Activated CD8-positive, alpha-beta memory T cell treated with anti-CD3 and anti-CD28 coated beads, Interleukin-2, amount 50 U/mL, for 4 hours (primary cell): ENCODE data around the gene GRID2IP.
"Not testable (repeated sequence)": the region's sequence is repeated elsewhere in the genome, so short reads cannot be mapped to it uniquely, and the experiment has no call there.

Experiments used
- DNase-seq: peaks from one replicate; pipeline ENCODE4 v3.0.0-alpha.2; 2020

Gene GRID2IP

GRCh38 chr7:6551016-6551511 is at the start of gene GRID2IP:
TSS of gene GRID2IP (minus strand) at chr7:6551461. CDS start at chr7:6551436, 25 bp downstream.
- no peak for DNase-seq

GRCh38 chr7:6600093-6600492 is 48.8 kb upstream of the GRID2IP start:
- DNase-seq = no peak

- no peak for DNase-seq
Observed at GRCh38 chr7:6590645-6591110, 39.4 kb upstream of the GRID2IP start.

- peak; percentile 81 for DNase-seq
Observed at GRCh38 chr7:6589829-6590644, 38.8 kb upstream of the GRID2IP start, which contains the start of gene INTS15. TSS of gene INTS15 (plus strand) at chr7:6590021. CDS start at chr7:6590284, 263 bp downstream.

- no peak for DNase-seq
Observed at GRCh38 chr7:6589151-6589828, 38.0 kb upstream of the GRID2IP start.

- no peak for DNase-seq
Observed at GRCh38 chr7:6588566-6588965, 37.3 kb upstream of the GRID2IP start.

- DNase-seq = not testable (repeated sequence)
Observed at GRCh38 chr7:6585746-6586432, 34.6 kb upstream of the GRID2IP start.

- DNase-seq = no peak
Observed at GRCh38 chr7:6579446-6579845, 28.2 kb upstream of the GRID2IP start.

GRCh38 chr7:6578114-6579084 is 27.1 kb upstream of the GRID2IP start:
- DNase-seq = no peak

- DNase-seq = peak; percentile 87
Observed at GRCh38 chr7:6577369-6578113, 26.3 kb upstream of the GRID2IP start, which contains the start of gene ZDHHC4. TSS of gene ZDHHC4 (plus strand) at chr7:6577454. CDS start at chr7:6580562, 3,108 bp downstream.

GRCh38 chr7:6576867-6577368 is 25.7 kb upstream of the GRID2IP start:
- DNase-seq = not testable (repeated sequence)

- DNase-seq = no peak
Observed at GRCh38 chr7:6576024-6576866, 25.0 kb upstream of the GRID2IP start.

- DNase-seq = no peak
Observed at GRCh38 chr7:6575281-6576023, 24.2 kb upstream of the GRID2IP start.

- DNase-seq = no peak
Observed at GRCh38 chr7:6571160-6571779, 20.0 kb upstream of the GRID2IP start.

GRCh38 chr7:6567886-6568285 is 16.6 kb upstream of the GRID2IP start:
- DNase-seq = no peak

GRCh38 chr7:6565655-6566054 is 14.4 kb upstream of the GRID2IP start:
- no peak for DNase-seq

- DNase-seq = no peak
Observed at GRCh38 chr7:6563936-6564770, 12.9 kb upstream of the GRID2IP start.

- no peak for DNase-seq
Observed at GRCh38 chr7:6562106-6562505, 10.8 kb upstream of the GRID2IP start.
